ENCODE data around the gene NLGN1.

DNA sequence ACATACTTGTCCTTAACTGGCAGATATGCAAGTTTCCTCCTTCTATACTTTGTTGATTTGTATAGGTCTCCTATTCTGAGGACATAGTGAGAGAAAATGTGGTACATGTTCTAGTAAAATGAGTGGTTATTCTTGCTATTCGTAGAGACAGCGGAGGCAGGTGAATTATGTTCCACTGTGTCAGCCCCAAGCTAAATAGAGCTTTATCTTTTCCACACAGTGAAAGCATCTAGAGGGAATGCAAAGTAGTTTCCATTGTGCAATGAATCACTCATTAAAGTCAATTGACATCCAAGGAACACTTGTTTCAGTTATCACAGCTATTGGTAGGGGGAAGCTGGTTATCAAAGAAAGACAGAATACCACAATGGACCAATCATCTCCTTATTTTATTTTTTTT, 262.4 kb downstream of the NLGN1 start:
- TF ChIP-seq, protein P1, sequence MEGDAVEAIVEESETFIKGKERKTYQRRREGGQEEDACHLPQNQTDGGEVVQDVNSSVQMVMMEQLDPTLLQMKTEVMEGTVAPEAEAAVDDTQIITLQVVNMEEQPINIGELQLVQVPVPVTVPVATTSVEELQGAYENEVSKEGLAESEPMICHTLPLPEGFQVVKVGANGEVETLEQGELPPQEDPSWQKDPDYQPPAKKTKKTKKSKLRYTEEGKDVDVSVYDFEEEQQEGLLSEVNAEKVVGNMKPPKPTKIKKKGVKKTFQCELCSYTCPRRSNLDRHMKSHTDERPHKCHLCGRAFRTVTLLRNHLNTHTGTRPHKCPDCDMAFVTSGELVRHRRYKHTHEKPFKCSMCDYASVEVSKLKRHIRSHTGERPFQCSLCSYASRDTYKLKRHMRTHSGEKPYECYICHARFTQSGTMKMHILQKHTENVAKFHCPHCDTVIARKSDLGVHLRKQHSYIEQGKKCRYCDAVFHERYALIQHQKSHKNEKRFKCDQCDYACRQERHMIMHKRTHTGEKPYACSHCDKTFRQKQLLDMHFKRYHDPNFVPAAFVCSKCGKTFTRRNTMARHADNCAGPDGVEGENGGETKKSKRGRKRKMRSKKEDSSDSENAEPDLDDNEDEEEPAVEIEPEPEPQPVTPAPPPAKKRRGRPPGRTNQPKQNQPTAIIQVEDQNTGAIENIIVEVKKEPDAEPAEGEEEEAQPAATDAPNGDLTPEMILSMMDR (IDR thresholded peaks at IDR 0.05; ENCODE audit: poor library complexity), result no peak
- TF ChIP-seq EZH2phosphoT487 (IDR thresholded peaks at IDR 0.05; ENCODE audit: low read depth, severe bottlenecking, unreplicated experiment) (no peak), EZH2 (IDR thresholded peaks at IDR 0.05; ENCODE audit: borderline replicate concordance) (no peak)

Measured in hepatocyte (in vitro differentiated cells).